GM19467 (cell line): Measurements from ENCODE around the gene HACD2.
"Not testable (repeated sequence)": the region's sequence is repeated elsewhere in the genome, so short reads cannot be mapped to it uniquely, and the experiment has no call there.

Experiments used
- ATAC-seq: cut with Tn5 transposase; IDR thresholded peaks from one replicate; pipeline ENCODE4 v1.9.1; 2021; ENCODE audit warnings: mild to moderate bottlenecking, moderate library complexity; ENCODE audit not compliant: unreplicated experiment

Gene HACD2

GRCh38 chr3:123487063-123487462, 97.8 kb downstream of the HACD2 start:
- ATAC-seq, result not testable (repeated sequence)

GRCh38 chr3:123486460-123486859, 98.4 kb downstream of the HACD2 start:
- no peak for ATAC-seq

- ATAC-seq, result no peak
Measured at GRCh38 chr3:123485551-123485950, 99.3 kb downstream of the HACD2 start.

GRCh38 chr3:123483146-123483545, 101.7 kb downstream of the HACD2 start:
- ATAC-seq, result no peak

- ATAC-seq, result no peak
Measured at GRCh38 chr3:123481722-123482457, 103.0 kb downstream of the HACD2 start.

GRCh38 chr3:123481071-123481470, 103.8 kb downstream of the HACD2 start:
- no peak for ATAC-seq

- ATAC-seq, result no peak
Measured at GRCh38 chr3:123480428-123480827, 104.4 kb downstream of the HACD2 start.

GRCh38 chr3:123479891-123480290, 105.0 kb downstream of the HACD2 start:
- ATAC-seq, result no peak

GRCh38 chr3:123478314-123478713, 106.5 kb downstream of the HACD2 start:
- ATAC-seq, result no peak

- ATAC-seq, result no peak
Measured at GRCh38 chr3:123476967-123477750, 107.7 kb downstream of the HACD2 start.

GRCh38 chr3:123475786-123476185, 109.1 kb downstream of the HACD2 start:
- no peak for ATAC-seq

- no peak for ATAC-seq
Measured at GRCh38 chr3:123471106-123471505, 113.7 kb downstream of the HACD2 start.

- no peak for ATAC-seq
Measured at GRCh38 chr3:123469323-123469995, 115.4 kb downstream of the HACD2 start.

GRCh38 chr3:123467046-123467445, 117.8 kb downstream of the HACD2 start:
- no peak for ATAC-seq

GRCh38 chr3:123464211-123464610, 120.6 kb downstream of the HACD2 start:
- no peak for ATAC-seq

GRCh38 chr3:123459862-123460261, 125.0 kb downstream of the HACD2 start:
- no peak for ATAC-seq

GRCh38 chr3:123458255-123458654, 126.6 kb downstream of the HACD2 start:
- no peak for ATAC-seq

- no peak for ATAC-seq
Measured at GRCh38 chr3:123457841-123458240, 127.0 kb downstream of the HACD2 start.

- no peak for ATAC-seq
Measured at GRCh38 chr3:123453675-123454074, 131.2 kb downstream of the HACD2 start.

GRCh38 chr3:123451186-123451585, 133.7 kb downstream of the HACD2 start:
- no peak for ATAC-seq

- ATAC-seq, result no peak
Measured at GRCh38 chr3:123449997-123450604, 134.8 kb downstream of the HACD2 start.
